ENCODE data around the gene SERAC1.
A peak's percentile ranks its signal among the peaks of the same experiment; 100 is the strongest.
"Not testable (repeated sequence)": the region's sequence is repeated elsewhere in the genome, so short reads cannot be mapped to it uniquely, and the experiment has no call there.

SERAC1 gene

DNA sequence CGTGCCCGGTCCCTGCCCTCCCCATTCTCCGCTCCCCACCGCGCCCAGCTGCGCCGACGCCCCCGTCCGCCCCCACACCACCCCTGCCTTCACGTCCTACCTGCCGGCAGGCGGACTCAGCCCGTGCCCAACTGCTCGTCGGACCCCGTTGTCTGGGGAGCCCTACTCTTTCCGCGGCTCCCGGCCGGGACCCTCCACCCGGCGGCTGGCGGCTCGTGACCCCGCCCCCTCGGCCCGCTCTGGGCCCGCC lies at the start of gene SERAC1:
TSS of gene SERAC1 (minus strand) at position 223 of the 250 bp plus-strand sequence. CDS start 9,899 bp downstream, outside the sequence.
- DNase-seq, result no peak

GRCh38 chr6:158213925-158214674 lies 46.0 kb upstream of the SERAC1 start:
- peak; percentile 48 to 67 for DNase-seq

GRCh38 chr6:158211273-158212055 lies 43.4 kb upstream of the SERAC1 start:
- no peak for DNase-seq

DNA sequence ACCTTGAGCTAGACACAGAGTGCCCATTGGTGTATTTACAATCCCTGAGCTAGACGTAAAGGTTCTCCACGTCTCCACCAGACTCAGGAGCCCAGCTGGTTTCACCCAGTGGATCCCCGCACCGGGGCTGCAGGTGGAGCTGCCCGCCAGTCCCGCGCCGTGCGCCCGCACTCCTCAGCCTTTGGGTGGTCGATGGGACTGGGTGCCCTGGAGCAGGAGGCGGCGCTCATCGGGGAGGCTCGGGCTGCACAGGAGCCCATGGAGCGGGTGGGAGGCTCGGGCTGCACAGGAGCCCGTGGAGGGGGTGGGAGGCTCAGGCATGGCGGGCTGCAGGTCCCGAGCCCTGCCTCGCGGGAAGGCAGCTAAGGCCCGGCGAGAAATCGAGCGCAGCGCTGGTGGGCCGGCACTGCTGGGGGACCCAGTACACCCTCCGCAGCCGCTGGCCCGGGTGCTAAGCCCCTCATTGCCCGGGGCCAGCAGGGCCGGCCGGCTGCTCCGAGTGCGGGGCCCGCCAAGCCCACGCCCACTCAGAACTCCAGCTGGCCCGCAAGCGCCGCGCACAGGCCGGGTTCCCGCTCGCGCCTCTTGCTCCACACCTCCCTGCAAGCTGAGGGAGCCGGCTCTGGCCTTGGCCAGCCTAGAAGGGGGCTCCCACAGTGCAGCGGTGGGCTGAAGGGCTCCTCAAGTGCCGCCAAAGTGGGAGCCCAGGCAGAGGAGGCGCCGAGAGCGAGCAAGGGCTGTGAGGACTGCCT lies 41.7 kb upstream of the SERAC1 start:
- not testable (repeated sequence) for DNase-seq

- DNase-seq, result not testable (repeated sequence)
Measured at GRCh38 chr6:158208226-158209030, 40.4 kb upstream of the SERAC1 start.

- no peak for DNase-seq
Measured at GRCh38 chr6:158207422-158207788, 39.3 kb upstream of the SERAC1 start.

GRCh38 chr6:158206740-158207421 lies 38.8 kb upstream of the SERAC1 start:
- no peak for DNase-seq

DNA sequence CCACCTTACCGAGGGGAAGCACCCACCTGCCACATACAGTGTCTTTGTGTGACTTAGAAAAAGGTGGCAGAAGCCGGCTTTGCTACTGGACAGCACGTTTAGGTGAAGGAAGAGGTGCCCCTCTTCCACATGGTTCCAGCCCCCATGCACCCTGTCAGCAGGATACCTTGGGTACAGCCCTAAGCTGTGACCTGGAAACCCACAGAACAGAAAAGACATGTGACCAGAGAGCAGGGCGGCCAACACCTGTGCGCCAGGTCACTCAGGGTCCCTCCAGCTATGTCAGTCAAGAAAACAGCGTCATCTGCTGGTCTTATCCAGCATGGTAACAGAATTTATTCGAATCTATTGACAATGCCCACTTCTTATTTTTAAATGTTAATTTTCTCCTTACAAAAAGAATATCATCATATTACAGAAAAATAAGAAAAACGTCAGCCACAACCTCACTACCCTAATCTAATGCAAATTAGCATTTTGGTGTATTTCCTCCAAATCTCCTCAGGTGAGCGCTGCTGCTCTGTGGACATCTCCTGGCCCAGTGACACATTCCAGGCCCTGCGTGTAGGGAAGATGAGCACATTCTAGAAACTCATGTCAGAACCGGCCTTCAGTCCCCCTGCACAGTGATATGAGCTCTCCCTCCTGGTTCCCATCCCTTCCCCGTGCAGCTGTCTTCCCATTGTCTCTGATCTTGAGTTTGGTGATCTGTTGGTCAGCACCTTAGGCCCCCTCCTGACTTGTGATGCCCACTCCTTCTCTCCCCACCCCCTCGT lies 37.3 kb upstream of the SERAC1 start:
- DNase-seq, result no peak

- DNase-seq, result no peak
Measured at GRCh38 chr6:158198461-158198860, 30.4 kb upstream of the SERAC1 start.

GRCh38 chr6:158194487-158195280 lies 26.6 kb upstream of the SERAC1 start:
- DNase-seq, result no peak

GRCh38 chr6:158191761-158192160 lies 23.7 kb upstream of the SERAC1 start:
- no peak for DNase-seq

GRCh38 chr6:158191032-158191431 lies 23.0 kb upstream of the SERAC1 start:
- no peak for DNase-seq

- DNase-seq, result no peak
Measured at GRCh38 chr6:158188591-158188990, 20.5 kb upstream of the SERAC1 start.

- DNase-seq, result no peak
Measured at GRCh38 chr6:158185729-158186456, 17.8 kb upstream of the SERAC1 start.

DNA sequence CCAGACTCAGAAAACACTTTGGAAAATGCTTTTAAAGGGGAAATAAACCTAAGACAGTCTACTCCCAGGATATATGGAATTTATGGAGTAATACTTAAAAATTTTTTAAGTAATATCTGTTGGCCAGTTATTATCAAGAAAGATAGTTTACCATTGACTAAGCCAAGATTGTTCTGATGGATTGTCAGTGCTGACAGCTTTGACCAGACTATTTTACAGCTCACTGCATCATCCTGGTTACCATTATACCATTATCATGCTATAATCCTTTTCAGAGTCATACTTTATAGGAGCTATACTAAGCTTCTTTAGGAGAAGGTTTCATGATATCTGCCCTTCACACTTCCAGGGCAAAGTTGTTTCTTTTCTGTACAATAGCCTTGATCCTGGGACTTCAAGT lies 16.5 kb upstream of the SERAC1 start:
- no peak for DNase-seq

DNA sequence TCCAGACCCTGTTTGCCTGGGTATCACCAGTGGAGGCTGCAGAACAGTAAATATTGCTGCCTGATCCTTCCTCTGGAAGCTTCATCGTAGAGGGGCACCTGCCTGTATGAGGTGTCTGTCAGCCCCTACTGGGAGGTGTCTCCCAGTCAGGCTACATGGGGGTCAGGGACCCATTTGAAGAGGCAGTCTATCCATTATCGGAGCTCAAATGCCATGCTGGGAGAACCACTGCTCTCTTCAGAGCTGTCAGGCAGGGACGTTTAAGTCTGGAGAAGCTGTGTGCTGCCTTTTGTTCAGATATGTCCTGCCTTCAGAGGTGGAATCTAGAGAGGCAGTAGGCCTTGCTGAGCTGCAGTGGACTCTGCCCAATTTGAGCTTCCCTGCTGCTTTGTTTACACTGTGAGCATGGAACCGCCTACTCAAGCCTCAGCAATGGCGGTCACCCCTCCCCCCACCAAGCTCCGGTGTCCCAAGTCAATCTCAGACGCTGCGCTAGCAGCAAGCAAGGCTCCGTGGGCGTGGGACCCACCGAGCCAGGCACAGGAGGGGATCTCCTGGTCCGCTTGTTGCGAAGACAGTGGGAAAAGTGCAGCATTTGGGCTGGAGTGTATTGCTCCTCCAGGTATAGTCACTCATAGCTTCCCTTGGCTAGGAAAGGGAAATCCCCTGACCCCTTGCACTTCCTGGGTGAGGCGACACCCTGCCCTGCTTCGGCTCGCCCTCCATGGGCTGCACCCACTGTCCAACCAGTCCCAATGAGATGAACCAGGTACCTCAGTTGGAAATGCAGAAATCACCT lies 15.3 kb upstream of the SERAC1 start:
- not testable (repeated sequence) for DNase-seq

DNA sequence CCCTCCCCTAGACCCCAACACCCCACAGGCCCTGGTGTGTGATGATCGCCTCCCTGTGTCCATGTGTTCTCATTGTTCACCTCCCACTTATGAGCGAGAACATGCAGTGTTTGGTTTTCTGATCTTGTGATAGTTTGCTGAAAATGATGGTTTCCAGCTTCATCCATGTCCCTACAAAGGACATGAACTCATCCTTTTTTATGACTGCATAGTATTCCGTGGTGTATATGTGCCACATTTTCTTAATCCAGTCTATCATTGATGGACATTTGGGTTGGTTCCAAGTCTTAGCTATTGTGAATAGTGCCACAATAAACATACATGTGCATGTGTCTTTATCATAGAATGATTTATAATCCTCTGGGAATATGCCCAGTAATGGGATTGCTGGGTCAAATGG lies 9.7 kb upstream of the SERAC1 start:
- not testable (repeated sequence) for DNase-seq

- no peak for DNase-seq
Measured at GRCh38 chr6:158175111-158175510, 7.0 kb upstream of the SERAC1 start.

- DNase-seq, result no peak
Measured at GRCh38 chr6:158174514-158174913, 6.5 kb upstream of the SERAC1 start.
